ENCODE measurements around the gene RNF146. TPM values are rescaled to one million over a fixed set of nuclear protein-coding genes. Genes with fewer than 3 reads are reported as not detected.

RNF146 gene
- total and polyA plus RNA-seq, 2 experiments from 2014 or later: 28.8 to 48.9 TPM

DNA sequence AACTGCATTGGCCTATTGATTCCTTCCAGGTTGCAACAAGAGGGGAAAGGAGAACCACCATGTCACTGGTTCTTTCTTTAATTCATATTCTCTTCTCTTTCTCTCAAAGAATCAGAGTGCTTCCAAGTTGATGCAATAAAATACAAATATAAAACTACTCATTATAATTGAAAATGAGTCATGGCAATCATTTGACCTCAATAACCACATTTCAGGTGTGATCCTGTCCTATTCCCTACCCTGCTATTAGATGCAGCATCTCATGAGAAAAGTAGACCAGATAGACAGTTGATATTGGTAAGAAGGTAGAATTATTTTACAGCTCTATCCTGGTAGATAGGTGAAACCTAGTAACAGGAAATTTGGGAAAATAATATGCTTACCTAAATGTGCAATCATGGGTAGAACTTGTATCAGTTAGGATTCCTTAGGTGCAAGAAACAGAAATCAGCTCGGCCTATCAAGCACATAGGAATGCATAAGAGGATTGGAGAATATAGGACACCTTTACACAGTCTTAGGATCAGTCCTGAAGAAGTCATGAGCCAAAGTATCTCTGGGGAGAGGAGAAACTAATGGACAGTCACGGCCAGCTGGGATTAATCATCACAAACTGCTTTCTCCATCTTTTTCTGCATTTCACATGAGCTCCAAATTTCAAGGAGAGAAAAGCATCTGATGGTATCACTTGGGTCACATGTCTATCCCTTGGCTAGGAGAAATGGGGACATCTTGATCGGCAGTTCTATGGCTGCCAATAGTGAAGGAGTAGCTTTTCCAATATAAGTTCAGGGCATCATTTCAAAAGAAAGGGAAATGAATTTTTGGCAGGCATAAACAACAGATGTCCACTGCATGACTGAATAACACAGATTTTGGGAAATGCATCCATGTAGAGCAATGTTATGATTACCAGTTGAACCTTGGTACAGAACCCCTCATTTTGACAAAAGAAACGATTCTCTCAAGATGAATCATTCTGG is 19.3 kb upstream of the RNF146 start:
- no peaks in the 10 kb centered on the region for H3K27me3 ChIP-seq
- no peak overlapping the region for H2AFZ ChIP-seq
- no peaks in the 10 kb centered on the region for H3K9me3 ChIP-seq (ENCODE audit: low read depth)
- no peak overlapping the region for H3K4me2 ChIP-seq
- 87% methylated on average over 4 of the region's 4 CpGs for WGBS (ENCODE audit: low lambda C conversion rate, missing lambda C conversion rate)
- H3K4me1 ChIP-seq (ENCODE audit: insufficient read depth): no peaks in the 10 kb centered on the region
- no peak for DNase-seq (ENCODE audit: low spot score)
- no peak overlapping the region for H3K27ac ChIP-seq
- H3K9me2 ChIP-seq (replicated peaks; ENCODE audit: insufficient read depth): no peaks in the 10 kb centered on the region
- TF ChIP-seq EZH2 (IDR thresholded peaks at IDR 0.05; ENCODE audit: borderline replicate concordance) (no peak), EZH2phosphoT487 (IDR thresholded peaks at IDR 0.05; ENCODE audit: low read depth, severe bottlenecking, unreplicated experiment) (no peak)
- TF ChIP-seq, protein P1, sequence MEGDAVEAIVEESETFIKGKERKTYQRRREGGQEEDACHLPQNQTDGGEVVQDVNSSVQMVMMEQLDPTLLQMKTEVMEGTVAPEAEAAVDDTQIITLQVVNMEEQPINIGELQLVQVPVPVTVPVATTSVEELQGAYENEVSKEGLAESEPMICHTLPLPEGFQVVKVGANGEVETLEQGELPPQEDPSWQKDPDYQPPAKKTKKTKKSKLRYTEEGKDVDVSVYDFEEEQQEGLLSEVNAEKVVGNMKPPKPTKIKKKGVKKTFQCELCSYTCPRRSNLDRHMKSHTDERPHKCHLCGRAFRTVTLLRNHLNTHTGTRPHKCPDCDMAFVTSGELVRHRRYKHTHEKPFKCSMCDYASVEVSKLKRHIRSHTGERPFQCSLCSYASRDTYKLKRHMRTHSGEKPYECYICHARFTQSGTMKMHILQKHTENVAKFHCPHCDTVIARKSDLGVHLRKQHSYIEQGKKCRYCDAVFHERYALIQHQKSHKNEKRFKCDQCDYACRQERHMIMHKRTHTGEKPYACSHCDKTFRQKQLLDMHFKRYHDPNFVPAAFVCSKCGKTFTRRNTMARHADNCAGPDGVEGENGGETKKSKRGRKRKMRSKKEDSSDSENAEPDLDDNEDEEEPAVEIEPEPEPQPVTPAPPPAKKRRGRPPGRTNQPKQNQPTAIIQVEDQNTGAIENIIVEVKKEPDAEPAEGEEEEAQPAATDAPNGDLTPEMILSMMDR (IDR thresholded peaks at IDR 0.05; ENCODE audit: poor library complexity): no peak
- H4K20me1 ChIP-seq (ENCODE audit: insufficient read depth, poor library complexity, severe bottlenecking): no peaks in the 10 kb centered on the region
- no peaks in the 10 kb centered on the region for H3K36me3 ChIP-seq (replicated peaks; ENCODE audit: insufficient read depth, low read depth)
- H3K79me2 ChIP-seq: no peaks in the 10 kb centered on the region
- H3K4me3 ChIP-seq: no peak overlapping the region

GRCh38 chr6:127249621-127250020 is 17.0 kb upstream of the RNF146 start:
- Histone ChIP-seq H3K36me3 (replicated peaks; ENCODE audit: insufficient read depth, low read depth) (no peaks in the 10 kb centered on the region), H3K9me2 (replicated peaks; ENCODE audit: insufficient read depth) (no peaks in the 10 kb centered on the region), H3K4me1 (ENCODE audit: insufficient read depth) (no peaks in the 10 kb centered on the region), H3K4me2 (no peak overlapping the region), H3K4me3 (no peak overlapping the region), H3K9me3 (ENCODE audit: low read depth) (no peaks in the 10 kb centered on the region), H4K20me1 (ENCODE audit: insufficient read depth, poor library complexity, severe bottlenecking) (no peaks in the 10 kb centered on the region), H3K27ac (no peak overlapping the region), H2AFZ (no peak overlapping the region), H3K79me2 (no peaks in the 10 kb centered on the region), H3K27me3 (no peaks in the 10 kb centered on the region)
- TF ChIP-seq EZH2 (IDR thresholded peaks at IDR 0.05; ENCODE audit: borderline replicate concordance): no peak
- TF ChIP-seq EZH2phosphoT487 (IDR thresholded peaks at IDR 0.05; ENCODE audit: low read depth, severe bottlenecking, unreplicated experiment): no peak
- TF ChIP-seq, protein P1 (IDR thresholded peaks at IDR 0.05; ENCODE audit: poor library complexity): no peak
- no peak for DNase-seq (ENCODE audit: low spot score)
- 92% methylated on average over 1 of the region's 1 CpG for WGBS (ENCODE audit: low lambda C conversion rate, missing lambda C conversion rate)

GRCh38 chr6:127255286-127255685 is 11.4 kb upstream of the RNF146 start:
- Histone ChIP-seq H3K9me3 (ENCODE audit: low read depth) (no peaks in the 10 kb centered on the region), H3K4me3 (no peak overlapping the region), H3K4me2 (no peak overlapping the region), H3K36me3 (replicated peaks; ENCODE audit: insufficient read depth, low read depth) (no peaks in the 10 kb centered on the region), H2AFZ (no peak overlapping the region), H3K9me2 (replicated peaks; ENCODE audit: insufficient read depth) (no peaks in the 10 kb centered on the region), H3K4me1 (ENCODE audit: insufficient read depth) (no peaks in the 10 kb centered on the region), H3K27me3 (no peaks in the 10 kb centered on the region), H3K79me2 (no peaks in the 10 kb centered on the region), H4K20me1 (ENCODE audit: insufficient read depth, poor library complexity, severe bottlenecking) (no peaks in the 10 kb centered on the region), H3K27ac (no peak overlapping the region)
- TF ChIP-seq EZH2 (IDR thresholded peaks at IDR 0.05; ENCODE audit: borderline replicate concordance): no peak
- TF ChIP-seq, protein P1 (IDR thresholded peaks at IDR 0.05; ENCODE audit: poor library complexity): no peak
- no peak for TF ChIP-seq EZH2phosphoT487 (IDR thresholded peaks at IDR 0.05; ENCODE audit: low read depth, severe bottlenecking, unreplicated experiment)
- DNase-seq (ENCODE audit: low spot score): no peak
- 91% methylated on average over 6 of the region's 6 CpGs for WGBS (ENCODE audit: low lambda C conversion rate, missing lambda C conversion rate)
